Measurements from ENCODE around the gene SEMA3B. TPM values are rescaled to one million over a fixed set of nuclear protein-coding genes. Genes with fewer than 3 reads are reported as not detected.
"Not testable (repeated sequence)": the region's sequence is repeated elsewhere in the genome, so short reads cannot be mapped to it uniquely, and the experiment has no call there.

The SEMA3B gene
- total RNA-seq, 4 donors from 2014 or later = 2.9 to 5.2 (median 4.1) TPM

- H3K4me3 ChIP-seq = peak overlapping the region; percentile 44
- peaks cover 80% of the 10 kb centered on the region for H3K4me1 ChIP-seq
- H3K27ac ChIP-seq = peak overlapping the region; percentile 79
- 40% methylated on average over 3 of the region's 3 CpGs for WGBS
- no peaks in the 10 kb centered on the region for H3K27me3 ChIP-seq
- DNase-seq (ENCODE audit: low spot score in 2 of 2) = no peak
- no peak for TF ChIP-seq EP300 (IDR thresholded peaks at IDR 0.05)
- TF ChIP-seq POLR2A (IDR thresholded peaks at IDR 0.05) = no peak
- TF ChIP-seq CTCF (IDR thresholded peaks at IDR 0.05) = no peak
- no peak for TF ChIP-seq POLR2AphosphoS5 (IDR thresholded peaks at IDR 0.05)
- H3K36me3 ChIP-seq = no peaks in the 10 kb centered on the region
- no peaks in the 10 kb centered on the region for H3K9me3 ChIP-seq
Measured at GRCh38 chr3:50268276-50268675, 671 bp upstream of the SEMA3B start.

GRCh38 chr3:50269460-50269859, 513 bp downstream of the SEMA3B start:
- H3K36me3 ChIP-seq = no peaks in the 10 kb centered on the region
- WGBS = 58% methylated on average over 4 of the region's 4 CpGs
- DNase-seq (ENCODE audit: low spot score in 2 of 2) = peak in 1 of 2 donors; percentile 79
- H3K27ac ChIP-seq = peak overlapping the region; percentile 12
- peaks cover 83% of the 10 kb centered on the region for H3K4me1 ChIP-seq
- peaks cover 7% of the 10 kb centered on the region for H3K27me3 ChIP-seq
- peak overlapping the region; percentile 6 for H3K4me3 ChIP-seq
- H3K9me3 ChIP-seq = no peaks in the 10 kb centered on the region
- TF ChIP-seq POLR2A (IDR thresholded peaks at IDR 0.05) (no peak), CTCF (IDR thresholded peaks at IDR 0.05) (no peak), POLR2AphosphoS5 (IDR thresholded peaks at IDR 0.05) (no peak), EP300 (IDR thresholded peaks at IDR 0.05) (no peak)

DNA sequence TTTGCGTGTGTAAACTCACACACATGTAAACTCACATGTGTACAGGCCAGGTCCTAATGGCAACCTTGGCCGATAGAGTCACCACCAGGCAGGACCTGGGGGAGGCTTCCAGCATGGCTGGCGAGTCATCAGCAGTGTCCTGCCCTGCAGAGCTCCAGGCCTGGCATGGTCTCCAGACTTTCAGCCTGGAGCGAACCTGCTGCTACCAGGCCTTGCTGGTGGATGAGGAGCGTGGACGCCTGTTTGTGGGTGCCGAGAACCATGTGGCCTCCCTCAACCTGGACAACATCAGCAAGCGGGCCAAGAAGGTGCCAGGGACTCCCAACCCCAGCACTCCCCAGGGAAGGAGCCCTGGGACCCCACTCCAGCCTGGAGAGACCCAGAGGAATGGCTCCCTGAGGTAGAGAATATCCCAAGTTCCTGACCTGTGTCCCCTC, 1.0 kb downstream of the SEMA3B start:
- H3K4me3 ChIP-seq = no peak overlapping the region
- no peaks in the 10 kb centered on the region for H3K36me3 ChIP-seq
- H3K9me3 ChIP-seq = no peaks in the 10 kb centered on the region
- TF ChIP-seq CTCF (IDR thresholded peaks at IDR 0.05) (no peak), POLR2A (IDR thresholded peaks at IDR 0.05) (no peak), POLR2AphosphoS5 (IDR thresholded peaks at IDR 0.05) (no peak), EP300 (IDR thresholded peaks at IDR 0.05) (no peak)
- H3K27me3 ChIP-seq = peaks cover 11% of the 10 kb centered on the region
- no peak for DNase-seq (ENCODE audit: low spot score in 2 of 2)
- no peak overlapping the region for H3K27ac ChIP-seq
- 100% methylated on average over 1 of the region's 8 CpGs for WGBS
- H3K4me1 ChIP-seq = peaks cover 84% of the 10 kb centered on the region

DNA sequence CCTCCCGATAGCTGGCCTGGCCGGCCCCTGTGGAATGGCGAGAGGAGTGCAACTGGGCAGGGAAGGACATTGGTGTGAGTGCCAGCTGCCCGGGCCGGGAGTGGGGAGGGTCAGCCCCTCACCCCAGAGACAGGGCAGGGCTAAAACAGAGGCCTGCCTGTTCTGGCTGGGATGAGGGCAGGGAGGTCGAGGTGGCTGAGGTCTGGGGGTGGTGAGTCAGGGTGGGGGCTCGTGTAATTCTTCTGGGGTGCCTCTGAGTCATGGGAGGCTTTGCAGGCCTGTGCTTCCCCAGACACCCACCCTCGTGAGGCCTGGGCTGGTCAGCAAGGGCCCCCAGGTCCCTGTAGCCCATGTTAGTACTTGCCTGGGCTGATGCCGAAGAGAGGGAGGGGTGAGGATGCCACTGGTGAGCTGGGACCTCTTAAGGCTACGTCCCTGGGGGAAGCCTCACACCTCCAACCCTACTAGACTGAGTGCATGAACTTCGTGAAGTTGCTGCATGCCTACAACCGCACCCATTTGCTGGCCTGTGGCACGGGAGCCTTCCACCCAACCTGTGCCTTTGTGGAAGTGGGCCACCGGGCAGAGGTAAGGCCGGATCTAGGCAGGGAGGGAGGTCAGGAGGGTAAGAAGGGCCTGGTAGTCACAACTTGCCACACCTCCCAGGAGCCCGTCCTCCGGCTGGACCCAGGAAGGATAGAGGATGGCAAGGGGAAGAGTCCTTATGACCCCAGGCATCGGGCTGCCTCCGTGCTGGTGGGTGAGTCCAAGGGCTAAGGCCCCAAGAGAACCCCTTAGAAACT, 1.7 kb downstream of the SEMA3B start:
- Histone ChIP-seq H3K4me3 (no peak overlapping the region), H3K9me3 (no peaks in the 10 kb centered on the region), H3K27ac (no peak overlapping the region), H3K4me1 (peaks cover 84% of the 10 kb centered on the region), H3K27me3 (peaks cover 17% of the 10 kb centered on the region), H3K36me3 (no peaks in the 10 kb centered on the region)
- TF ChIP-seq EP300 (IDR thresholded peaks at IDR 0.05) (no peak), POLR2AphosphoS5 (IDR thresholded peaks at IDR 0.05) (no peak), CTCF (IDR thresholded peaks at IDR 0.05) (no peak), POLR2A (IDR thresholded peaks at IDR 0.05) (no peak)
- peak in 1 of 2 donors; percentile 76 for DNase-seq (ENCODE audit: low spot score in 2 of 2)
- WGBS = 78% methylated on average over 18 of the region's 19 CpGs

GRCh38 chr3:50271314-50271936, 2.5 kb downstream of the SEMA3B start:
- Histone ChIP-seq H3K36me3 (no peaks in the 10 kb centered on the region), H3K4me1 (peaks cover 82% of the 10 kb centered on the region), H3K27me3 (peaks cover 23% of the 10 kb centered on the region), H3K9me3 (no peaks in the 10 kb centered on the region), H3K4me3 (no peak overlapping the region), H3K27ac (no peak overlapping the region)
- no peak for DNase-seq (ENCODE audit: low spot score in 2 of 2)
- TF ChIP-seq POLR2AphosphoS5 (IDR thresholded peaks at IDR 0.05) = no peak
- TF ChIP-seq POLR2A (IDR thresholded peaks at IDR 0.05) = no peak
- no peak for TF ChIP-seq CTCF (IDR thresholded peaks at IDR 0.05)
- TF ChIP-seq EP300 (IDR thresholded peaks at IDR 0.05) = no peak
- 77% methylated on average over 9 of the region's 10 CpGs for WGBS

DNA sequence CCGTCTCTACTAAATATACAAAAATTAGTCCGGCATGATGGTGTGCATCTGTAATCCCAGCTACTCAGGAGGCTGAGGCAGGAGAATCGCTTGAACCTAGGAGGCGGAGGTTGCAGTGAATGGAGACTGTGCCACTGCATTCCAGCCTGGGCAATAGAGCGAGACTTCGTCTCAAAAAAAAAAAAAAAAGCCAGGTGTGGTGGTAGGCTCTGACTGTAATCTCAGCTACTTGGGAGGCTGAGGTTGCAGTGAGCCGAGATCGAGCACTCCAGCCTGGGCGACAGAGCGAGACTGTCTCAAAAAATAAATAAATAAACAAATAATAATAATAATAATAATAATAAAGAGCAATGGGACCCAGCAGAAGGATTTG, 3.6 kb downstream of the SEMA3B start:
- WGBS = 60% methylated on average over 10 of the region's 10 CpGs
- Histone ChIP-seq H3K27me3 (peaks cover 23% of the 10 kb centered on the region), H3K4me1 (peaks cover 71% of the 10 kb centered on the region)
- H3K9me3 ChIP-seq; H3K4me3 ChIP-seq; H3K27ac ChIP-seq; H3K36me3 ChIP-seq; DNase-seq (ENCODE audit: low spot score in 2 of 2): not testable (repeated sequence)
